ENCODE measurements around the gene LCP1.

LCP1 gene

DNA sequence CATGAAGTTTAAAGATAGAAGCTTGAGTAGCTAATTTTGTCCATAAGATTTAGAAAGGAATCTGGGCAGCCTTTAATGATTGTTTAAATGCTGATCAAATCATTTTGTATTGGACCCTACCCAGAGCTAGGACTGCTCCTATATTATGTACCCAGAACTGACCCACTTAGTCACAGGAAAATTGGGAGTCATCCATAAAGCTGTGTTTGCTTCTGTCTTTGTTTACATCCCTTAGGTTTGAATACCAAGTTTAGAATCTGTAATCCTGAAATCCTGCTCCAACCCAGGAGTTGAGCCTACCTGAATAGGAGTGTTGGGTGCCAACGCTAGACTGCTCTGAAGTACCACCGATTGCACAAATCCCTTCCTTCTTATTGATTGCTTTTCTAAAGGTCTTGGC is 23.8 kb downstream of the LCP1 start:
- DNase-seq (ENCODE audit: low read depth) = no peak

GRCh38 chr13:46154136-46154801 is 27.7 kb downstream of the LCP1 start:
- no peak for DNase-seq (ENCODE audit: low read depth)

DNA sequence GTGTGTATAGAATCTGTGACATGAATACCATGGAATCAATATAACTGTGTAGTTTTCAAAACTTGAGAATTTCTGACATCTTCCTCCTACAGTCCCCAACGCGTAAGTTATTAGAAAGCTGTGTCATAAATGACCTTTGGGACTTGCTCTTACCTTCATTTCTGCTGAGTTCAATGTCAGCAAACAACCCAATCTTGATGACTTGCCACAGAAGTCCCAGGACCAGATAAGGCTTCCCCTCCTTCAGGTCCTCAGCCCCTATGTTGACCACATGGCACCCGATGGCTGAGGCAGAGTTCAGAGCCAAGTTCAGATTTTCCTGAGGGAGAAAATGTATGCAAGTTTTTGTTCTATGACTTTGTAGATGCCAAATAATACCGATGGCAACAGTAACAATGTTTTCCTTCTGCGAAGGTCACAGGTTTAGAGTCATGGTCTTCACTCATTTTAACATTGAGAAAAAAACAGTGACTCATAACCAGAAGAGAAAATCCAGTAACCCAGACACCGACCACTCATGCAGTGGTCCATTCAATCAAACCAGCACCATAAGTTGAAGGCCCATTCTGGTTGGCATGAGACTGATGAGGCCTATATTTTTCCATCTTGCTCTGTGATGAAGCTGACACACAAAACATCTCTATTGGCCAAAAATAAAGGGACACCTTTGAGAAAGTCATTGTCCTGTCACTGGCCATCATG is 29.2 kb downstream of the LCP1 start:
- no peak for DNase-seq (ENCODE audit: low read depth)

GRCh38 chr13:46150134-46150693 is 31.8 kb downstream of the LCP1 start:
- no peak for DNase-seq (ENCODE audit: low read depth)

- no peak for DNase-seq (ENCODE audit: low read depth)
Measured at GRCh38 chr13:46149272-46150133, 32.5 kb downstream of the LCP1 start.

DNA sequence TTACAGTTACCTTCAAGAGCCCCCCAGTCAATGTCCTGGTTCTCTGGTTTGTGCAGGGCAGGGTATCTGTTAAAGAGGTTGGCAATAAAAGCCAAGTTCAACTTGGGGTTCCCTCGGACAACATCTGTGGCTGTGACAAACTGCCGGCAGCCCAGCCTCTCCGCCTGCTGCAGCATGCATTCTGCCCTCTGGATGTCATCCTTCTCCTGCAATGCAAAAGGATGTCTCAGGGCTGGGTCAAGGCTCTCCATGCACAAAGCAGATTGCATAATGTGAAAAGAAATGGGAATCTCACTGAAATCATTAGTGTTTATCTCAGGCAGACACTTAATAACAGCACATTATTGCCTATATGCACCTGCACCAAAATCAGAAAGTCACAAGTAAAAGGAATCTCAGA is 35.1 kb downstream of the LCP1 start:
- DNase-seq (ENCODE audit: low read depth) = no peak

DNA sequence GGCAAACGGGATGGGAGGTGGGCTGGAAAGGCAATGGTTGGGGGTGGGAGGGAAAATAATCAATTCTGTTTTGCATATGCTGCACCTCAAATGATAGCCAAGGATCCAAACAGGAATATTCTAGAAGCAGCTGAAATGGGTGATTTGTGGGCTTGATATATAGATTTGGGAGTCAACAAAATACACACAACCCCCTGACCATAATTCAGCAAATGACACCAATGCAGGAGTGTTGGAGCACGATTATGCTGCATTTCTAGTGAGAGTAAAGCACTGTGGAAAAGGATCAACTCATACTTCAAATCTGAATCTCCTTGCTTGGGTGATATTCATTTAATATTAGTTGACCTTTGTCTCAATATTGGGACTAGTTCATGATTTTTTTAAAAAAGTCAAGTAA is 36.0 kb downstream of the LCP1 start:
- no peak for DNase-seq (ENCODE audit: low read depth)

DNA sequence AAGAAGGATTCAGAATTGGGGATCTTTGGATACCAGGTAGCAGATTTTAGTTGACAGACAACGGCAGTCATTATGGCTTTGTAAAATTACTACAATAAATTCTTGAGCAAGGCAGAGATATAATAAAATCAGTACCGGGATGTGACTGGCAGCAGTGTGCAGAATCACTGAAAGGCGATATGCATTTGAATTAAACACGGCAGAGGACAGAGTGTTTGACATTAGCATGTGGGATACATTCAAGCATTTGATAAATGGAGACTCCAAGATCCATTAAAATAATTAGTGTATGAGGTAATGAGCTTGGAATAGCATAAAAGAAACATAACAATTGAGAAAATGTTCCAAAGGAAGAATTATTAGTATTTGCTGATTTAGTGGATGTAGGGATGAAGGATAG is 36.8 kb downstream of the LCP1 start:
- no peak for DNase-seq (ENCODE audit: low read depth)

GRCh38 chr13:46143184-46143701 is 38.7 kb downstream of the LCP1 start:
- no peak for DNase-seq (ENCODE audit: low read depth)

- no peak for DNase-seq (ENCODE audit: low read depth)
Measured at GRCh38 chr13:46142776-46143175, 39.2 kb downstream of the LCP1 start.

- no peak for DNase-seq (ENCODE audit: low read depth)
Measured at GRCh38 chr13:46140044-46140443, 41.9 kb downstream of the LCP1 start.

DNA sequence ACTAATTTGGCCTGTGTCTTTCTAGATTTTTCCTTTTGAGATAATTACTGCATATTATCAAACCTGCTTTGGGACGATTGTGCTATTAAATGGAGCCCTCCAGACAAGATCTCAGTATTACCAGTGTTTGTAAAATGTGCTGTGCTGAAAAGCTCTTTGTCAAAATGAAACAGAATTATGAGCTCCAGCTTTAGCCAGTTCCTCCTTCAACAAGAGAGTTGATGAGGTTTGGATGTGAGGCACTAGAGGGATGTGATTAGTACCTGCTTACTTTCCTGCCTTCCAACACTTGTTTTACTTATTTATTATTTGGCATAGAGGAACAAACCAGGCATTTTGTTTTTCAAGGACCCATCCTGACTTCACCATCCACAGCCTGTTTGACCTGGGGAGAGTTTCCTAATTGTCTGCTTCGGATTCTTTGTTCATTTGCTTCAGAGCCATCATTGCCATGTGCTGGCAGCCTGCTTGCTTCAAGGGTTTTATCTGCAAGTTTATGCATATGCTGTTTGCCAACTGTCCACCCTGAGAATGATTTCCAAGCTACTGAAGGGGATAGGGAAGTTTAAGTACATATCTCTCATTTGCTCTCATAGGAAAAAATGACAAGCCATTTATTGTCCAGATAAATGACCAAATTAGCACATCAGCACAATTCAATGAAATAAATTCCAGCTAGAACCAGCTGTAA is 44.2 kb downstream of the LCP1 start:
- no peak for DNase-seq (ENCODE audit: low read depth)

DNA sequence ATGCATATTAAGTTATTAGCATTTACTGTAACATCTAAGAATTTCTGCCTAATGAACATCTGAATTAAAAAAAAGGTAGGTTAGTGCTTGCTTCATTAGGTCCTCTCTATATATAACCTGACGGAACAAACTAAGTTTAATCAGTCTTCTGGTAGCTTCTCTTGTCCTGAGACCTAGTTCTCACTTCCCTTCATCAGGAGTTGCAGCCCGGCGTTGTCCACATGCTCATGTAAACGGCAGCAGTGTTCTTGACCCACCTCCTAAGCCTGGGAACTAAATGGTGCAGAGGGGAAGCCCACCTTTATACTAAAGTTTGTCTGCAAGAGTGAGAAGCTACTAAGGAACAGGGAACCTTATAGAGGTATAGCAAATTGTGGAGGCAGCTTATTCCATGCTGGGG is 45.3 kb downstream of the LCP1 start:
- DNase-seq (ENCODE audit: low read depth) = no peak

- DNase-seq (ENCODE audit: low read depth) = no peak
Measured at GRCh38 chr13:46134961-46135522, 46.9 kb downstream of the LCP1 start.

DNA sequence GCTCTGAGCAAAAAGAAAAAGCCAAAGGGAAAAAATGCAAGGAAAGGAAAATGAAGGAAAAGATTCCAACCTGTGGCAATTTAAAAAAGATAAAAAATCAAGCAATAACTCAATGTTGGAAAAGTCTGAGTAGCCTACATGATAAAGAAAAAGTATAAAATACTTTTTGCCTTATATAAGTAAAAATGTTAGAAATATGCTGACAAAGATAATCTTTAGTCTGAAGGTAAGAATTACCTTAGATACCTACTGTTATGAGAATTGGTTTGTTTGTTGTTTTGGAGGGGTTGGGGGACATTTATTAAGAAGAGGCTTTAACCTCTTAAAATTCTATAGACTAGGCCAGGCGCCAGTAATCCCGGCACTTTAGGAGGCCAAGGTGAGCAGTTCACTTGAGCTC is 47.5 kb downstream of the LCP1 start:
- DNase-seq (ENCODE audit: low read depth) = no peak

DNA sequence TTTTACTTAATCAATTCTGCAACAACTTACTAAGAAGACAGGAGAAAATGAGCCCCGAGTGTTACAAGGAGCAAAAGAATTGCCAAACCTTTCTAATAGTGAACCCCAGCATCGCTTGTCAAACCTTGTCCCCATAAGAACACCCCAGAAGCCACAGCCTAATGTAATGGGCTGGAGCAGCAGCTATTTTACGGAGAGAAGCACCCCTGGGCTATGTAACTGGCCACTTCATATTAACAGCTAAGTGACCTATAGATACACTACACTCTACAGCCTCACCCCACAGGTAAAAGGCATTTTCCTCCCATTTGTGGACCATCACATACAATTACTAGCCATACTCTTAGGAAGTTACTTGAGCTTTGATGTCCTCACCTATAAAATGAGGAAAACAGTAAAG is 49.9 kb downstream of the LCP1 start:
- DNase-seq (ENCODE audit: low read depth) = no peak

GRCh38 chr13:46131705-46132104 is 50.3 kb downstream of the LCP1 start:
- no peak for DNase-seq (ENCODE audit: low read depth)

GRCh38 chr13:46129955-46130618 is 51.9 kb downstream of the LCP1 start:
- DNase-seq (ENCODE audit: low read depth) = no peak

GRCh38 chr13:46129124-46129523 is 52.9 kb downstream of the LCP1 start:
- no peak for DNase-seq (ENCODE audit: low read depth)

DNA sequence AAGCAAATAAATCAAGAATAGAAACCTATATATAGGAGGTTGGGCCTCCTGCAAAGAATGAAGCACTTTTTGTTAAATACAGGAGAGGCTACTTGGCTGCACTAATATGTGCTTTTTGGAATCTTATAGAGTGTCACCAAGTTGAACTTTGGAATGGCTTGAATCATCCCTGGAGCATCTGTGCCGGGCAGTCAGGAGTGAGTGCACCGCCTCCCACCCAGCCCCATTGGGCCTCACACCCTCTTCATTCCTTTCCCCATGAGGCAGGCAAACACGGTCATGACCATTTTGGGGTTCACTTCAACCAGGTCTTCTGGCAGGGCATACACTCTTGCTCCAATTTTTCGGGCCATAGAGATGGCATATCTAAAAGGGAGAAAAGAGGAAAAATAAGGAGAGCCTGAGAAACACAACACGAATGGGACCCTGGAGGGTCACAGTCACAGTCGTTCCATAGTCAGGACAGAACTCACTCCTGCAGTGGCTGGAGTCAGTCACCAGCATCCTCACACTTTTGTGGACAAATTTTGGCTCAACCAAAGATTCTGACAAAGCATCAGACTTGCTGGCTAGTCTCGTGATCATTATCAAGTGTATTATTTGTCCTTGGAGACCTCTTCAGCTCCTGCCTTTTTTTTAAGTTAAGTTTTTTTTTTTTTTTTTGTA is 54.5 kb downstream of the LCP1 start:
- no peak for DNase-seq (ENCODE audit: low read depth)
